Activated CD4-positive, alpha-beta memory T cell treated with anti-CD3 and anti-CD28 coated beads, Interleukin-2, amount 10 ng/mL, durations not matched to agents 7 days and 5 days (primary cell): Measurements from ENCODE around the gene CDKN2AIP. TPM values are rescaled to one million over a fixed set of nuclear protein-coding genes. Genes with fewer than 3 reads are reported as not detected.

Experiments used
- CTCF ChIA-PET: fragments of 350-600 bp; sonication (Branson Sonifier 250); formaldehyde crosslinking; loops from one replicate; lab custom pipeline; 2021; ENCODE audit warnings: antibody characterized with exemption, inconsistent platforms; lab: Charles Lee
- POLR2A ChIA-PET: fragments of 350-600 bp; sonication (Branson Sonifier 250); formaldehyde crosslinking; loops from one replicate; lab custom pipeline; 2021; ENCODE audit warnings: antibody characterized with exemption; lab: Charles Lee
- DNase-seq: peaks from one replicate; pipeline ENCODE4 v3.0.0-alpha.2; 2020
- H3K27ac Mint-ChIP-seq: one replicate; pipeline ENCODE4 v1.8.0; 2021; ENCODE audit warnings: mild to moderate bottlenecking, mixed read lengths
- H3K27me3 Mint-ChIP-seq: one replicate; pipeline ENCODE4 v1.8.0; 2021; ENCODE audit warnings: mixed read lengths
- H3K36me3 Mint-ChIP-seq: one replicate; pipeline ENCODE4 v1.8.0; 2021; ENCODE audit warnings: low read depth, mixed read lengths
- H3K4me1 Mint-ChIP-seq: one replicate; pipeline ENCODE4 v1.8.0; 2021; ENCODE audit warnings: mixed read lengths
- H3K4me3 Mint-ChIP-seq: one replicate; pipeline ENCODE4 v1.8.0; 2021; ENCODE audit warnings: mild to moderate bottlenecking, mixed read lengths
- H3K9me3 Mint-ChIP-seq: one replicate; pipeline ENCODE4 v1.8.0; 2021; ENCODE audit warnings: mixed read lengths
- total RNA-seq, 2 experiments: library from RNA; stranded (reverse); gene quantifications; one replicate each; pipeline ENCODE4 v1.2.3, GENCODE V29; 2021

Gene CDKN2AIP
- total RNA-seq = 10 to 100 TPM; 30.5 to 30.9 TPM

- Mint-ChIP-seq H3K36me3 (peaks cover 48% of the 10 kb centered on the region), H3K27ac (peak within 1 kb of the TSS; percentile 99), H3K27me3 (no peaks in the 10 kb centered on the region), H3K9me3 (no peaks in the 10 kb centered on the region), H3K4me3 (peak within 1 kb of the TSS; percentile 98), H3K4me1 (peaks cover 48% of the 10 kb centered on the region)
- ChIA-PET CTCF (interaction anchor here (0.6 to 3.3 kb wide), 9 partner anchors 8 to 215 kb away, joined by 3 to 12 read pairs (median 4); partner anchors contain the start of gene TRAPPC11), POLR2A (interaction anchor here (0.7 to 4.6 kb wide), 26 partner anchors 9 to 1289 kb away, joined by 3 to 96 read pairs (median 4); partner anchors contain the start of genes CENPU, ING2, IRF2 and RWDD4)
- DNase-seq = peak; percentile 94
Measured at GRCh38 chr4:183444214-183445096, at the start of gene CDKN2AIP. Gene CDKN2AIP (plus strand): TSS chr4:183444636. CDS start chr4:183444798, 162 bp downstream.

- Mint-ChIP-seq H3K27ac (no peak overlapping the region), H3K27me3 (peaks cover 24% of the 10 kb centered on the region), H3K36me3 (no peaks in the 10 kb centered on the region), H3K4me3 (no peak overlapping the region), H3K4me1 (peaks cover 30% of the 10 kb centered on the region), H3K9me3 (no peaks in the 10 kb centered on the region)
- POLR2A ChIA-PET = interaction anchor here (2.3 kb wide), 1 partner anchor 49 kb away, joined by 10 read pairs; the partner anchor contains the start of gene CDKN2AIP
- DNase-seq = no peak
- CTCF ChIA-PET = interaction anchor here (0.8 to 3.3 kb wide), 2 partner anchors 11 to 32 kb away, joined by 3 to 19 read pairs; no protein-coding TSS in a partner anchor
Measured at GRCh38 chr4:183395395-183395794, 49.0 kb upstream of the CDKN2AIP start.

GRCh38 chr4:183396227-183396637 lies 48.2 kb upstream of the CDKN2AIP start:
- DNase-seq = no peak
- no peak overlapping the region for H3K4me3 Mint-ChIP-seq
- H3K4me1 Mint-ChIP-seq = peaks cover 30% of the 10 kb centered on the region
- CTCF ChIA-PET = interaction anchor here (0.8 to 3.3 kb wide), 2 partner anchors 10 to 33 kb away, joined by 3 to 19 read pairs; no protein-coding TSS in a partner anchor
- peaks cover 24% of the 10 kb centered on the region for H3K27me3 Mint-ChIP-seq
- no peaks in the 10 kb centered on the region for H3K9me3 Mint-ChIP-seq
- H3K36me3 Mint-ChIP-seq = no peaks in the 10 kb centered on the region
- POLR2A ChIA-PET = interaction anchor here (2.3 kb wide), 1 partner anchor 48 kb away, joined by 10 read pairs; the partner anchor contains the start of gene CDKN2AIP
- H3K27ac Mint-ChIP-seq = no peak overlapping the region

- no peak overlapping the region for H3K27ac Mint-ChIP-seq
- POLR2A ChIA-PET = interaction anchor here (1.5 to 1.7 kb wide), 2 partner anchors 9 to 46 kb away, joined by 4 to 6 read pairs; no protein-coding TSS in a partner anchor
Measured at GRCh38 chr4:183397741-183398297, 46.6 kb upstream of the CDKN2AIP start.

GRCh38 chr4:183398298-183399125 lies 45.9 kb upstream of the CDKN2AIP start:
- peaks cover 25% of the 10 kb centered on the region for H3K4me1 Mint-ChIP-seq
- DNase-seq = peak; percentile 72
- H3K36me3 Mint-ChIP-seq = no peaks in the 10 kb centered on the region
- ChIA-PET POLR2A (interaction anchor here (0.9 to 1.7 kb wide), 3 partner anchors 9 to 45 kb away, joined by 3 to 6 read pairs (median 4); no protein-coding TSS in a partner anchor), CTCF (interaction anchor here (0.6 to 1.8 kb wide), 7 partner anchors 9 to 134 kb away, joined by 3 to 15 read pairs (median 3); partner anchors contain the start of gene CDKN2AIP)
- H3K4me3 Mint-ChIP-seq = peak overlapping the region; percentile 75
- H3K27ac Mint-ChIP-seq = no peak overlapping the region
- H3K27me3 Mint-ChIP-seq = peaks cover 24% of the 10 kb centered on the region
- no peaks in the 10 kb centered on the region for H3K9me3 Mint-ChIP-seq

More at GRCh38 chr4:183397741-183398297, 46.6 kb upstream of the CDKN2AIP start:
- Mint-ChIP-seq H3K9me3 (no peaks in the 10 kb centered on the region), H3K4me3 (peak overlapping the region; percentile 75), H3K4me1 (peaks cover 25% of the 10 kb centered on the region), H3K27me3 (peaks cover 24% of the 10 kb centered on the region), H3K36me3 (no peaks in the 10 kb centered on the region)
- CTCF ChIA-PET = interaction anchor here (0.6 to 3.3 kb wide), 7 partner anchors 8 to 134 kb away, joined by 3 to 19 read pairs (median 3); partner anchors contain the start of gene CDKN2AIP
- DNase-seq = no peak

GRCh38 chr4:183399126-183399522 lies 45.3 kb upstream of the CDKN2AIP start:
- no peak overlapping the region for H3K27ac Mint-ChIP-seq
- CTCF ChIA-PET = interaction anchor here (0.9 to 1.8 kb wide), 4 partner anchors 8 to 119 kb away, joined by 3 to 15 read pairs (median 4); partner anchors contain the start of gene CDKN2AIP
- H3K36me3 Mint-ChIP-seq = no peaks in the 10 kb centered on the region
- no peaks in the 10 kb centered on the region for H3K9me3 Mint-ChIP-seq
- H3K27me3 Mint-ChIP-seq = peaks cover 24% of the 10 kb centered on the region
- DNase-seq = no peak
- POLR2A ChIA-PET = interaction anchor here (0.9 to 1.7 kb wide), 3 partner anchors 8 to 44 kb away, joined by 3 to 6 read pairs (median 4); no protein-coding TSS in a partner anchor
- H3K4me1 Mint-ChIP-seq = peaks cover 25% of the 10 kb centered on the region
- peak overlapping the region; percentile 75 for H3K4me3 Mint-ChIP-seq

- peaks cover 25% of the 10 kb centered on the region for H3K4me1 Mint-ChIP-seq
- H3K4me3 Mint-ChIP-seq = no peak overlapping the region
- H3K36me3 Mint-ChIP-seq = no peaks in the 10 kb centered on the region
- CTCF ChIA-PET = interaction anchor here (1.8 kb wide), 1 partner anchor 8 kb away, joined by 15 read pairs; no protein-coding TSS in a partner anchor
- POLR2A ChIA-PET = interaction anchor here (0.9 to 1.7 kb wide), 2 partner anchors 11 to 44 kb away, joined by 3 to 6 read pairs; no protein-coding TSS in a partner anchor
- H3K27ac Mint-ChIP-seq = no peak overlapping the region
- no peaks in the 10 kb centered on the region for H3K9me3 Mint-ChIP-seq
- no peak for DNase-seq
- peaks cover 23% of the 10 kb centered on the region for H3K27me3 Mint-ChIP-seq
Measured at GRCh38 chr4:183399616-183400015, 44.8 kb upstream of the CDKN2AIP start.

GRCh38 chr4:183400035-183400434 lies 44.4 kb upstream of the CDKN2AIP start:
- CTCF ChIA-PET = no interaction called here
- Mint-ChIP-seq H3K36me3 (no peaks in the 10 kb centered on the region), H3K27me3 (peaks cover 22% of the 10 kb centered on the region), H3K4me3 (no peak overlapping the region), H3K27ac (no peak overlapping the region), H3K4me1 (peaks cover 26% of the 10 kb centered on the region), H3K9me3 (no peaks in the 10 kb centered on the region)
- no peak for DNase-seq
- POLR2A ChIA-PET = no interaction called here

GRCh38 chr4:183401473-183401872 lies 43.0 kb upstream of the CDKN2AIP start:
- H3K36me3 Mint-ChIP-seq = no peaks in the 10 kb centered on the region
- peaks cover 24% of the 10 kb centered on the region for H3K4me1 Mint-ChIP-seq
- peaks cover 22% of the 10 kb centered on the region for H3K27me3 Mint-ChIP-seq
- no peak for DNase-seq
- no peaks in the 10 kb centered on the region for H3K9me3 Mint-ChIP-seq
- ChIA-PET POLR2A (no interaction called here), CTCF (no interaction called here)
- H3K27ac Mint-ChIP-seq = no peak overlapping the region
- H3K4me3 Mint-ChIP-seq = no peak overlapping the region

- Mint-ChIP-seq H3K36me3 (no peaks in the 10 kb centered on the region), H3K27me3 (peaks cover 21% of the 10 kb centered on the region), H3K9me3 (no peaks in the 10 kb centered on the region), H3K4me3 (no peak overlapping the region), H3K4me1 (peaks cover 19% of the 10 kb centered on the region), H3K27ac (no peak overlapping the region)
- ChIA-PET POLR2A (no interaction called here), CTCF (interaction anchor here (0.6 to 0.7 kb wide), 2 partner anchors 96 to 597 kb away, joined by 3 to 4 read pairs; no protein-coding TSS in a partner anchor)
- DNase-seq = no peak
Measured at GRCh38 chr4:183402771-183403170, 41.7 kb upstream of the CDKN2AIP start.

GRCh38 chr4:183403486-183403885 lies 41.0 kb upstream of the CDKN2AIP start:
- Mint-ChIP-seq H3K4me1 (peaks cover 20% of the 10 kb centered on the region), H3K27ac (no peak overlapping the region), H3K9me3 (no peaks in the 10 kb centered on the region), H3K4me3 (no peak overlapping the region), H3K36me3 (no peaks in the 10 kb centered on the region), H3K27me3 (peaks cover 21% of the 10 kb centered on the region)
- ChIA-PET POLR2A (interaction anchor here (0.8 kb wide), 1 partner anchor 100 kb away, joined by 3 read pairs; no protein-coding TSS in a partner anchor), CTCF (interaction anchor here (0.6 kb wide), 1 partner anchor 57 kb away, joined by 3 read pairs; no protein-coding TSS in a partner anchor)
- no peak for DNase-seq
